ENCODE results near the gene ADAM10. TPM values are rescaled to one million over a fixed set of nuclear protein-coding genes. Genes with fewer than 3 reads are reported as not detected.
"Not testable (repeated sequence)": the region's sequence is repeated elsewhere in the genome, so short reads cannot be mapped to it uniquely, and the experiment has no call there.

ADAM10 gene
- total RNA-seq, 1 experiment from 2014 or later = 239 TPM

- Histone ChIP-seq H3K36me3 (ENCODE audit: low read depth) (peaks cover 5% of the 10 kb centered on the region; the same call in 1 of the 2 replicates), H4K20me1 (ENCODE audit: insufficient read depth) (no peaks in the 10 kb centered on the region), H3K9me3 (ENCODE audit: insufficient read depth, low read depth) (no peaks in the 10 kb centered on the region), H3K4me2 (no peak overlapping the region), H3K27me3 (ENCODE audit: insufficient read depth, low read depth) (no peaks in the 10 kb centered on the region), H2AFZ (no peak overlapping the region), H3K27ac (no peak overlapping the region), H3F3A (ENCODE audit: insufficient read depth, low read depth) (no peaks in the 10 kb centered on the region), H3K4me1 (replicated peaks; ENCODE audit: insufficient read depth) (no peaks in the 10 kb centered on the region), H3K79me2 (ENCODE audit: low read depth) (no peaks in the 10 kb centered on the region; the same call in 1 of the 2 replicates), H3K9me2 (ENCODE audit: insufficient read depth) (no peaks in the 10 kb centered on the region), H3K4me3 (no peak overlapping the region)
- TF ChIP-seq EZH2 (IDR thresholded peaks at IDR 0.05; ENCODE audit: low read depth) = no peak
- TF ChIP-seq CTCF (conservative IDR thresholded peaks at IDR 0.05) = no peak
- intact Hi-C loops (cut with micrococcal nuclease; ENCODE audit: unreplicated experiment) = no loop called here
- no peak for DNase-seq
- POLR2A ChIA-PET (ENCODE audit: unreplicated experiment) = no interaction called here
- CTCF ChIA-PET = no interaction called here
- no TSS peak for BruUV-seq (replicated peaks)
Measured at GRCh38 chr15:58626378-58626777, 123.1 kb downstream of the ADAM10 start.

- Histone ChIP-seq H4K20me1 (ENCODE audit: insufficient read depth) (no peaks in the 10 kb centered on the region), H3K36me3 (ENCODE audit: low read depth) (peaks cover 7% of the 10 kb centered on the region), H2AFZ (no peak overlapping the region), H3K4me2 (no peak overlapping the region), H3F3A (ENCODE audit: insufficient read depth, low read depth) (peaks cover 2% of the 10 kb centered on the region; the same call in 1 of the 2 replicates), H3K79me2 (ENCODE audit: low read depth) (no peaks in the 10 kb centered on the region), H3K9me2 (ENCODE audit: insufficient read depth) (no peaks in the 10 kb centered on the region), H3K27ac (0 out of 2 replicates have a peak overlapping the region, but pooled peaks have one; percentile 17), H3K4me1 (replicated peaks; ENCODE audit: insufficient read depth) (no peaks in the 10 kb centered on the region), H3K27me3 (ENCODE audit: insufficient read depth, low read depth) (no peaks in the 10 kb centered on the region), H3K9me3 (ENCODE audit: insufficient read depth, low read depth) (no peaks in the 10 kb centered on the region), H3K4me3 (no peak overlapping the region)
- no TSS peak for BruUV-seq (replicated peaks)
- intact Hi-C loops (cut with micrococcal nuclease; ENCODE audit: unreplicated experiment) = no loop called here
- ChIA-PET POLR2A (ENCODE audit: unreplicated experiment) (interaction anchor here (0.6 kb wide), 1 partner anchor 291 kb away, joined by 3 read pairs; no protein-coding TSS in a partner anchor), CTCF (no interaction called here)
- TF ChIP-seq EZH2 (IDR thresholded peaks at IDR 0.05; ENCODE audit: low read depth) (no peak), CTCF (conservative IDR thresholded peaks at IDR 0.05) (no peak)
- DNase-seq = no peak
Measured at GRCh38 chr15:58622877-58623276, 126.6 kb downstream of the ADAM10 start.

- H3K4me3 ChIP-seq; H2AFZ ChIP-seq; H3K79me2 ChIP-seq (ENCODE audit: low read depth); H3K4me2 ChIP-seq; H3F3A ChIP-seq (ENCODE audit: insufficient read depth, low read depth); DNase-seq; H3K4me1 ChIP-seq (replicated peaks; ENCODE audit: insufficient read depth); H3K27me3 ChIP-seq (ENCODE audit: insufficient read depth, low read depth); H3K27ac ChIP-seq; H3K36me3 ChIP-seq (ENCODE audit: low read depth); H4K20me1 ChIP-seq (ENCODE audit: insufficient read depth); H3K9me2 ChIP-seq (ENCODE audit: insufficient read depth); intact Hi-C loops (cut with micrococcal nuclease; ENCODE audit: unreplicated experiment); POLR2A ChIA-PET (ENCODE audit: unreplicated experiment); BruUV-seq (replicated peaks); H3K9me3 ChIP-seq (ENCODE audit: insufficient read depth, low read depth): not testable (repeated sequence)
- CTCF ChIA-PET = interaction anchor here (0.7 kb wide), 2 partner anchors 332 to 995 kb away, joined by 13 to 15 read pairs; no protein-coding TSS in a partner anchor
Measured at GRCh38 chr15:58620268-58620667, 129.2 kb downstream of the ADAM10 start.

- POLR2A ChIA-PET (ENCODE audit: unreplicated experiment) = no interaction called here
- no peak for TF ChIP-seq EZH2 (IDR thresholded peaks at IDR 0.05; ENCODE audit: low read depth)
- no peak for TF ChIP-seq CTCF (conservative IDR thresholded peaks at IDR 0.05)
- Histone ChIP-seq H3K9me3 (ENCODE audit: insufficient read depth, low read depth) (no peaks in the 10 kb centered on the region; the same call in 1 of the 2 replicates), H3K4me3 (no peak overlapping the region), H3K79me2 (ENCODE audit: low read depth) (peaks cover 17% of the 10 kb centered on the region; the same call in 1 of the 2 replicates), H2AFZ (no peak overlapping the region), H3F3A (ENCODE audit: insufficient read depth, low read depth) (peaks cover 5% of the 10 kb centered on the region; the same call in 1 of the 2 replicates), H3K36me3 (ENCODE audit: low read depth) (peaks cover 6% of the 10 kb centered on the region; the same call in 1 of the 2 replicates), H3K4me1 (replicated peaks; ENCODE audit: insufficient read depth) (no peaks in the 10 kb centered on the region), H3K27ac (no peak overlapping the region), H4K20me1 (ENCODE audit: insufficient read depth) (no peaks in the 10 kb centered on the region), H3K4me2 (no peak overlapping the region), H3K27me3 (ENCODE audit: insufficient read depth, low read depth) (no peaks in the 10 kb centered on the region), H3K9me2 (ENCODE audit: insufficient read depth) (no peaks in the 10 kb centered on the region)
- BruUV-seq (replicated peaks) = no TSS peak
- no peak for DNase-seq
- intact Hi-C loops (cut with micrococcal nuclease; ENCODE audit: unreplicated experiment) = no loop called here
- CTCF ChIA-PET = no interaction called here
Measured at GRCh38 chr15:58616171-58616570, 133.3 kb downstream of the ADAM10 start.

Data from PC-9 (cell line).